HG02852 (cell line): Measurements from ENCODE around the gene MARK2.
"Not testable (repeated sequence)": the region's sequence is repeated elsewhere in the genome, so short reads cannot be mapped to it uniquely, and the experiment has no call there.

ENCODE experiments used
- ATAC-seq: cut with Tn5 transposase; IDR thresholded peaks from one replicate; pipeline ENCODE4 v1.9.1; 2021; ENCODE audit warnings: mild to moderate bottlenecking, moderate library complexity; ENCODE audit not compliant: unreplicated experiment

The MARK2 gene

DNA sequence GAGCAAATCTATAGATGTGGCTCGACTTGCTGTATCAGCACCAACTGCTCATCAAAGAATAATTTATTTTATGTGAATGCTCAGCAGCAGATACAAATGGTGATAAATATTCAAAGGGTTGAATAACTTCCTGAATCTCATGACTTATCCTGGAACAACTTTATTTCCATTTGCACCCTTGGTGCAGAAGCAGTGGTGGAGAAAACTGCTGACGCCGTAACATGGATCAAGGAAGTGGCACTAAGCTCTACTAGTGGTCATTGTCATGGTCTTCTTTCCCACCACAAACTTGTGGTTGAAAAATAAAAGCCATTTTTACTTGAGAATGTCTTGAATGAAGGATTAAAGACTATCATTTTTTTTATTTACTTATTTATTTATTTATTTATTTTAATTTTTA, 14.6 kb downstream of the MARK2 start:
- ATAC-seq: no peak

GRCh38 chr11:63854696-63855095, 15.8 kb downstream of the MARK2 start:
- no peak for ATAC-seq

DNA sequence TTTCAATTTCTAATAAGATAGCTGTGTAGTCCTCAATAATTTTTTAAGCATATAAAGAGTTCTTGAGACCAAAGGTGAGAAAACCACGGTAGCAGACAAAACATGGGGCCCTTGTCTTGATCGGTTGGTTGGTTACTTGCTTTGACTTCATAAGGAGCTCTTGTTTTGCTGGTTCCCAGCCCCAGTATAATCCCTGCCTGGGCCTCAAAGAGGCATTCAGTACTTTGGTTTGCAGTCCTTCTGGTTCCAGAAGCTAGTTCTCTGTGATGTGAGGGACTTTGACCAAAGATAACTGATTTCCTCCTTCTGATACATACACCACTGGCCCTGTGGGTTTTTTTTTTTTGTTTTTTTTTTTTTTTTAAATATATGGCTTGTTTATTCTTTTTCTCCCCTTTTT, 17.1 kb downstream of the MARK2 start:
- no peak for ATAC-seq

GRCh38 chr11:63858628-63859550, 20.0 kb downstream of the MARK2 start:
- ATAC-seq: no peak

- no peak for ATAC-seq
These were observed 24.0 kb downstream of the MARK2 start for GRCh38 chr11:63862923-63863322.

DNA sequence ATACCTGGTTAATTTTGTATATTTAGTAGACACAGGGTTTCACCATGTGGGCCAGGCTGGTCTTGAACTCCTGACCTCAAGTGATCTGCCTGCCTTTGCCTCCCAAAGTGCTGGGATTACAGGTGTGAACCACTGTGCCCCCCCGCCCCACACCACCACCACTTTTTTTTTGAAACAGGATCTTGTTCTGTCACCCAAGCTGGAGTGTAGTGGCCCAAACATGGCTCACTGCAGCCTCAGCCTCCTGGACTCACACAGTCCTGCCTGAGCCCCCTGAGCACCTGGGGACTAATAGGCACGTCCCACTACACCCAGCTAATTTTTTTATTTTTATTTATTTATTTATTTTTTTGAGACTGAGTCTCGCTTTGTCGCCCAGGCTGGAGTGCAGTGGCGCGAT, 24.7 kb downstream of the MARK2 start:
- not testable (repeated sequence) for ATAC-seq

DNA sequence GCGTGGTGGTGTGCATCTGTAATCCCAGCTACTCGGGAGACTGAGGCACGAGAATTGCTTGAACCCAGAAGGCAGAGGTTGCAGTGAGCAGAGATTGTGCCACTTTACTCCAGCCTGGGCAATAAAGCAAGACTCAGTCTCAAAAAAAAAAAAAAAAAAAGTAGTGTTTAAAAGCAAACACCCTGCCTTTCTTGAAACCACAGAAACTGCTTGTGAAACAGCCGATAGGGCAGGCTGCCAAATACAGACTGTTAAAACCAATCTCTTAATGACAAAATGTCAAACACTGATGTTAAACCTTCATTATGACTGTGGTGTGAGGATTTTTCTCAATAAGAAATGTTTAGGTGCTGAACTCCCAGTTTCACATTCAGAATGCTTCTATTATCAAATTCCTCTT, 27.3 kb downstream of the MARK2 start:
- no peak for ATAC-seq

- no peak for ATAC-seq
These were observed 28.6 kb downstream of the MARK2 start for GRCh38 chr11:63867511-63867910.

DNA sequence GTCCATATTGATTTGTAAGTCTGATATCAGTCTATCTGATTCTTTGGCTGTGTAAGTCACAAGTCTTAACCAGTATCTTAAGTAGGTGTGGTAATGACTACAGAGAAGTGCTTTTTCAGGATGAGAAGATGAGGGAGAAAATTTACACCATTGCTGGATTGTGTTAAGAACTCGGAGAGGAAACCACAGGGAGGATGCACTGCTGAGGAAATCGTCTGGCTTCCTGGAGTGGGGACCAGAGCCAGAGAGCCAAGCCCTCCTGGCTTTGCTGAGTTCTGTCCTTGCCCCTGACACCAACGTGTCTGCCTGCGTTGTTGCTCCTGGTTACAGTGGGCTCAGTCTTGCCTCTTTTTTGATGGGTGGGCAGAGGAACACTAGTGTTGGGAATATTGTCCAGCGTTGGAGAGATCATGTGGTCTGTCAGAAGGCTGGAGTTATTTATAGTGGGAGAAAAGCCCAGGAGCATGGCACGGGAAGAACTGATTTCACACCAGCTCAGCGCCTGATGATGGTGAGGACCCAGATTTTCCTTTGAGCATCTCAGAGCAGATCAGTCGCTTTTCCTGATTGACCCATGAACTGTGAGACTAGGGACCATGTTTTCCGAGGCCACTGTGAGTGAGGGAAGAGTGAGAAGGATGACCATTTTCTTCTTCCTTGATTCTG, 29.6 kb downstream of the MARK2 start:
- ATAC-seq: no peak

DNA sequence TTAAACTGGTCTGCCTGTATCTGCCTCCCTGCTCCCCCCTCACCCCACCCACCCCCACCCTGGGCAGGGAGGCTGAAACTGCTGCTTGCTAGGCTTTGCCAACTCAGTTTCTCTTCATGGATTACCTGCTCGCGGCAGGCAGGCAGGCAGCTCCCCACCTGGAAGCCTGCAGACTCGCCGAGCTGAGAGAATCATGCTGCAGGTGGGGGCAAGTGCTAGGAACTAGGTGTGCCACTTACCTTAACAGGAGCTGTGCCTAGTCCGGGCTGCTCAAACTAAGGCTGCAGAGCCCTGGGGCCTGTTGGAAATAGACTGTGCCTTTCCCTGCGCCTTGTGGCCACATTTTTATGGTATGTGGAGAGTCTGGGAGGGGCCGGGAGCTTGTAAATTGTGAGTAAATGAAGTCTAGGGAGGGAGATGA, 30.3 kb downstream of the MARK2 start:
- ATAC-seq: no peak

DNA sequence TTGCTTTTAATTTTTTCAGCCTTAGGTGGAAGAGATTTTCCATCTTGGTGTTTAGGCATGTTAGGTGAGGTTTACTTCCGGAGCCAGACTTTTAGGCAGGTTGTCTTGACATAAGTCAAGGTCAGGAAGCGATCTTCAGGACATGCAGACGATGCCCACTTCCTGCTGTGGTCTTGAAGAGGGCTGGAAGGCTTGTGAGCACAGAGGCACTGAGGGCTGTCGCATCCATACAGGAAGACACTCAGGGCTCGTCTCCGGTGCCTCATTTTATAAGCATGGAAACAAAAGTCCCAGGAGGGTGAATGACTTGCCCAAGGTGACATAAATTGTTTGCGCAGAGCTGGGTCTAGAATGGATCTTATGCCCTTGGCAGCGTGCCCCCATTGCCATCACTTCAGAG, 30.8 kb downstream of the MARK2 start:
- no peak for ATAC-seq

GRCh38 chr11:63870351-63871140, 31.6 kb downstream of the MARK2 start:
- no peak for ATAC-seq

- ATAC-seq: peak; percentile 77
These were observed 33.3 kb downstream of the MARK2 start for GRCh38 chr11:63871962-63872799.

DNA sequence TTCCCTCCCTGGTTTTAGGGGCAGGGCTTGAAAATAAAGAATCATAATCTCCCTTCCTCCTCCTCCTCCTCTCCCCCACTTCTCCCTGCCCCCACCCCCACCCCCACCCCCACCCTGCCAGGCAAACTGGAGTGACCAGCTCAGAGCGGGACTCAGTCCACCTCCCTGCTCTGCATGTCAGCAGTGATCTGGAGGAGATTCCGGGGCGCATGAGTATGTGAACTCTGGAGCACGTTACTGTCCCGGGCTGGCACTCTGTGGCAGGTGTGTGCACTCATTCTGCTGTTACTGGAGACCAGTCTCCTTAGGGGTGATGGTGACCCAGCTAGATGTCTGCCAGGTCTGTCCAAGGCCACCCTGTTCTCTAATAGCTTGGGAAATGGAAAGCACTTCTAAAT, 33.9 kb downstream of the MARK2 start:
- no peak for ATAC-seq

DNA sequence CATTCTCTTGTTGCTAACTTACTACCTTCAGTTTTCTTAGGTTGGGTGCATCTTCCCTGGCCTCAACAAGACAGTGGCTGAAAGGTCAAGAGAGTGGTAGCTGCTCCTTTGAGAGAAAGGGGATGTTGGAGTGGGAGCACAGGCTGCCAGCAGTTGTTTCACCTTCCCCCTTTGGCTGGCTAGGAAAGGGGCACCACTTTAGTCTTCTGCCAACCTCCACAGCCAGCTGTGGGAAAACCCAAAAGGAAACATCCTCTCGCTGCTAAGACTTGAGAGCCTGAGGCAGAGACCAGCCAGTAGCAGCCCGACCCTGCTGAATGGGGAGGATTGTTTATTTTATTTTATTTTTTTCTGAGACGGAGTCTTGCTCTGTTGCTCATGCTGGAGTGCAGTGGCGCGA, 34.4 kb downstream of the MARK2 start:
- no peak for ATAC-seq

DNA sequence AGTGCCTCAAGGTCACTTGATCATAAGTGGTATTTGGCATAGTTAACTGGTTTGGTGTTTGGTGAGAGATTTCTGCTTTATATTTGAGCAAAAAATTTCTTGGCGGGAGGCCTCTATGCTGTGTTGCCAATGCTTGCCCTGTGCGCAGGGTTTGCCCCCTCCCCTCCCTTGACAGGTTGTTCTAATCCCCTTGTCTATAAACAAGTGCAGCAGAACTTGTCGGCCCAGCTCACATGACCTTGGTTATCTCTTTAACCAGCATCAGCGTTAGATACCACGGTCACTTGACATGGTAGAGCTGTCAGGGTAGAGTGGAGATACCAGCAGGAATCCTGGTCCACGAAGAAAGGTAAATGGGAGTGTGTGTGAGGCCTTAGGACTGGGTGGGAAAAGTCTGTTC, 35.6 kb downstream of the MARK2 start:
- no peak for ATAC-seq

DNA sequence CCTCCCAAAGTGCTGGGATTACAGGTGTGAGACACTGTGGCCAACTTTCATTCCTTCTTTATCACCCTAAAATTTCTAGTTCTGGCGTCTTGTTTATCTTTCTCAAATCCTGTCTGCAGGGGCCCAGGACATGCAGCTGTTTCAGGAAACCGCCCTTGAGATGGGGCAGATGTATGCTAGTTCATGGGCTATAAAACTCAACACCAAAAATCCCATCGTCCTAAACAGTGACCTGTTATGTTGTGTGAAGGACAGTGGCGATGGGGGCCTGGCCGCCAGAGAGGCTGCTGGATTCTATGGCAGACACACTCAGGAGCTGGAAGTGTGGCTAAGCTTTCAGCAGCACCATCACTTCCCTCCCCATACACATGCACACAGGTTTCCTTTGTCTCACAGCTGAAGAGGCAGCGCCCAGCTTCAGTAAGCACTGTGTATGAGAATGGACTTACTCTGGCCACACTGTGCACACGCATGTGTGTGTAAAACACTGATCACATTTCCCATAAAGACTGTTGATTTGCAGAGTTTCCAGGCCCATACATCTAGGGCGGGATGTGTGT, 36.7 kb downstream of the MARK2 start:
- no peak for ATAC-seq

- ATAC-seq: no peak
These were observed 37.7 kb downstream of the MARK2 start for GRCh38 chr11:63876616-63877015.

DNA sequence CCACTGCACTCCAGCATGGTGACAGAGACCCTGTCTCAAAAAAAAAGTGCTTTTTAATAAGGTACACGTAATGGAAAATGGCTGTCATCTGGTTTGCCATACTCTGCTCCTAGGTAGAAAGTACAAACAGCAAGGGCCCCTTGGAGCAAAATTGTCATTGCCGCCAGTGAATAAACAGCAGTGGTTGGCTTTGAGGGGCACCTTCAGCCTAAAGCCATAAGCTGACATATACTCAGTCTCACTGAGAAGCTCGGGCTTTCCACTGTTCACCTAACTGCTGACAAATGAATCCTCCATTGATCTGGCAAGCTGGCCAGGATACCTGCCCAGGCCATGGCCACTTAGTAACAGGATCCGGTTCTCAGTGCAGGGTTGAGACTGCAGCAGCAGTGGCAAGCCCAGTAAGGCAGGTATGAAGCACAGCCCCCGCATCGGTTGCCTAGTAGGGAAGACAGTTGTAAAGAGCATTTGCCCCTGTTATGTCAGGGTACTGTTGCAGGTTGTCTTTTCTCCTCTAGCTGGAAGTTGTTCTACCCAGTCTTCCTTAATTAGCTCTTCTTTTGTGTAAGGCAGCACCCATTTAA, 38.8 kb downstream of the MARK2 start:
- no peak for ATAC-seq
